Measurements from ENCODE around the gene GLIPR1L2. TPM values are rescaled to one million over a fixed set of nuclear protein-coding genes. Genes with fewer than 3 reads are reported as not detected.
A peak's percentile ranks its signal among the peaks of the same experiment; 100 is the strongest.
"Not testable (repeated sequence)": the region's sequence is repeated elsewhere in the genome, so short reads cannot be mapped to it uniquely, and the experiment has no call there.

The GLIPR1L2 gene
- 1 to 10 TPM in 2 of 3 donors, under 1 TPM in 1; 0.75 to 1.7 (median 1.6) TPM for total RNA-seq
- 0.25 TPM for total RNA-seq (2013)

- Mint-ChIP-seq H3K36me3 (no peaks in the 10 kb centered on the region), H3K27ac (peak within 1 kb of the TSS; percentile 92 to 94), H3K27me3 (ENCODE audit: low read depth in 2 of 2) (peaks cover 0 to 3% of the 10 kb centered on the region in 2 donors), H3K4me1 (peaks cover 43 to 45% of the 10 kb centered on the region in 2 donors), H3K9me3 (no peaks in the 10 kb centered on the region), H3K4me3 (peak within 1 kb of the TSS; percentile 92)
- Histone ChIP-seq H3K27ac (ENCODE audit: low read length) (peak within 1 kb of the TSS; percentile 87), H3K36me3 (ENCODE audit: control insufficient read depth, insufficient read depth, low read length) (no peaks in the 10 kb centered on the region), H3K4me1 (ENCODE audit: control insufficient read depth, insufficient read depth, low read length) (peaks cover 4% of the 10 kb centered on the region), H3K9me3 (ENCODE audit: control insufficient read depth, insufficient read depth, low read length) (no peaks in the 10 kb centered on the region), H3K27me3 (ENCODE audit: control insufficient read depth, insufficient read depth, low read length) (no peaks in the 10 kb centered on the region), H3K4me3 (ENCODE audit: low read length) (peak within 1 kb of the TSS; percentile 70)
- peak; percentile 91 to 97 (median 96) for ATAC-seq
- peak; percentile 79 to 95 for DNase-seq
- peak; percentile 69 for TF ChIP-seq CTCF (IDR thresholded peaks at IDR 0.05)
- WGBS (ENCODE audit: insufficient coverage), result 16% methylated on average over 36 of the region's 36 CpGs
- intact Hi-C loops (cut with micrococcal nuclease), result loop anchor here (1.0 to 2.0 kb wide), 3 partner anchors 60 to 120 kb away; partner anchors contain the start of genes CAPS2, GLIPR1 and KRR1
Observed at GRCh38 chr12:75390899-75391538, at the start of gene GLIPR1L2. Gene GLIPR1L2 (plus strand): TSS chr12:75391089. CDS start chr12:75391117, 28 bp downstream.

GRCh38 chr12:75341873-75342272 is 49.0 kb upstream of the GLIPR1L2 start:
- Mint-ChIP-seq H3K27me3 (ENCODE audit: low read depth in 2 of 2) (peaks cover 0 to 8% of the 10 kb centered on the region in 2 donors), H3K4me3 (no peak overlapping the region), H3K9me3 (no peaks in the 10 kb centered on the region), H3K4me1 (no peaks in the 10 kb centered on the region), H3K27ac (no peak overlapping the region), H3K36me3 (no peaks in the 10 kb centered on the region)
- 95% methylated on average over 4 of the region's 5 CpGs for WGBS (ENCODE audit: insufficient coverage)
- no peaks in the 10 kb centered on the region for H3K4me1 ChIP-seq (ENCODE audit: control insufficient read depth, insufficient read depth, low read length)
- TF ChIP-seq CTCF (IDR thresholded peaks at IDR 0.05), result no peak
- no peak for DNase-seq
- no peak for ATAC-seq
- H3K9me3 ChIP-seq (ENCODE audit: control insufficient read depth, insufficient read depth, low read length), result no peaks in the 10 kb centered on the region
- no peak overlapping the region for H3K27ac ChIP-seq (ENCODE audit: low read length)
- H3K4me3 ChIP-seq (ENCODE audit: low read length), result no peak overlapping the region
- no peaks in the 10 kb centered on the region for H3K36me3 ChIP-seq (ENCODE audit: control insufficient read depth, insufficient read depth, low read length)
- no peaks in the 10 kb centered on the region for H3K27me3 ChIP-seq (ENCODE audit: control insufficient read depth, insufficient read depth, low read length)
- intact Hi-C loops (cut with micrococcal nuclease), result no loop called here

GRCh38 chr12:75345531-75345930 is 45.4 kb upstream of the GLIPR1L2 start:
- Mint-ChIP-seq H3K4me1 (peaks cover 0 to 2% of the 10 kb centered on the region in 2 donors), H3K27ac (no peak overlapping the region), H3K9me3 (no peaks in the 10 kb centered on the region), H3K36me3 (no peaks in the 10 kb centered on the region), H3K4me3 (no peak overlapping the region), H3K27me3 (ENCODE audit: low read depth in 2 of 2) (peaks cover 0 to 8% of the 10 kb centered on the region in 2 donors)
- no peaks in the 10 kb centered on the region for H3K27me3 ChIP-seq (ENCODE audit: control insufficient read depth, insufficient read depth, low read length)
- no peaks in the 10 kb centered on the region for H3K9me3 ChIP-seq (ENCODE audit: control insufficient read depth, insufficient read depth, low read length)
- no peak overlapping the region for H3K4me3 ChIP-seq (ENCODE audit: low read length)
- intact Hi-C loops (cut with micrococcal nuclease), result no loop called here
- no peak for TF ChIP-seq CTCF (IDR thresholded peaks at IDR 0.05)
- ATAC-seq, result no peak
- H3K36me3 ChIP-seq (ENCODE audit: control insufficient read depth, insufficient read depth, low read length), result no peaks in the 10 kb centered on the region
- peaks cover 7% of the 10 kb centered on the region for H3K4me1 ChIP-seq (ENCODE audit: control insufficient read depth, insufficient read depth, low read length)
- H3K27ac ChIP-seq (ENCODE audit: low read length), result no peak overlapping the region
- DNase-seq, result no peak
- 67% methylated on average over 1 of the region's 2 CpGs for WGBS (ENCODE audit: insufficient coverage)

- H3K27me3 Mint-ChIP-seq (ENCODE audit: low read depth in 2 of 2); H3K27ac ChIP-seq (ENCODE audit: low read length); H3K4me1 Mint-ChIP-seq; H3K36me3 Mint-ChIP-seq; H3K27me3 ChIP-seq (ENCODE audit: control insufficient read depth, insufficient read depth, low read length); H3K36me3 ChIP-seq (ENCODE audit: control insufficient read depth, insufficient read depth, low read length); H3K27ac Mint-ChIP-seq; intact Hi-C loops (cut with micrococcal nuclease); H3K4me3 Mint-ChIP-seq; H3K4me3 ChIP-seq (ENCODE audit: low read length); H3K9me3 ChIP-seq (ENCODE audit: control insufficient read depth, insufficient read depth, low read length); H3K9me3 Mint-ChIP-seq; H3K4me1 ChIP-seq (ENCODE audit: control insufficient read depth, insufficient read depth, low read length): not testable (repeated sequence)
- DNase-seq (peak in 1 of 2 donors; percentile 44), ATAC-seq (peak; percentile 40 to 53 (median 43))
- 59% methylated on average over 6 of the region's 6 CpGs for WGBS (ENCODE audit: insufficient coverage)
Observed at GRCh38 chr12:75346215-75346614, 44.7 kb upstream of the GLIPR1L2 start.

Data from natural killer cell (primary cell).